K562 (cell line): ENCODE data around the gene PRPSAP2. TPM values are rescaled to one million over a fixed set of nuclear protein-coding genes. Genes with fewer than 3 reads are reported as not detected.
A peak's percentile ranks its signal among the peaks of the same experiment; 100 is the strongest.

ENCODE experiments used
- ELF4 ChIP-seq: fragments of 450-650 bp; formaldehyde crosslinking; IDR thresholded peaks from 2 replicates; pipeline ENCODE4 v1.4.0; 2022; ENCODE audit warnings: missing genetic modification characterization
- MEF2A ChIP-seq: IDR thresholded peaks from 2 replicates; pipeline ENCODE4 v1.6.1; 2011; ENCODE audit warnings: low read depth, mild to moderate bottlenecking, low read length, moderate library complexity; ENCODE audit not compliant: control insufficient read depth
- POLR2G ChIP-seq: fragments of 200-400 bp; formaldehyde crosslinking; IDR thresholded peaks from 2 replicates; pipeline ENCODE4 v1.6.1; 2017; ENCODE audit warnings: low read depth, mild to moderate bottlenecking, antibody characterized with exemption, low read length, moderate library complexity
- PRPF4 ChIP-seq: fragments of 200-400 bp; formaldehyde crosslinking; IDR thresholded peaks from one replicate; pipeline ENCODE4 v1.6.1; 2017; ENCODE audit warnings: low read length, low read depth, mild to moderate bottlenecking; ENCODE audit not compliant: insufficient read depth, poor library complexity, severe bottlenecking
- RBFOX2 ChIP-seq: fragments of 200-400 bp; formaldehyde crosslinking; IDR thresholded peaks from 2 replicates; pipeline ENCODE4 v1.6.1; 2017; ENCODE audit warnings: low read depth, mild to moderate bottlenecking, low read length, moderate library complexity
- RCOR1 ChIP-seq, 2 experiments: IDR thresholded peaks; 2 replicates each; pipeline ENCODE4 v1.6.1; 2012; ENCODE audit warnings: low read depth in 2 of 2, low read length in 2 of 2, borderline replicate concordance in 1 of 2, improper control_type of control experiment in 1 of 2
- SMC3 ChIP-seq: conservative IDR thresholded peaks from 2 replicates; pipeline ENCODE4 v1.6.1; 2011; ENCODE audit warnings: low read depth, low read length, improper control_type of control experiment; ENCODE audit not compliant: insufficient read depth
- SNIP1 ChIP-seq: fragments of 450-650 bp; IDR thresholded peaks from 2 replicates; pipeline ENCODE4 v1.7.1; 2017; ENCODE audit warnings: low read depth, mild to moderate bottlenecking
- SOX6 ChIP-seq: fragments of 450-650 bp; IDR thresholded peaks from 2 replicates; pipeline ENCODE4 v1.6.1; 2014; ENCODE audit warnings: mild to moderate bottlenecking
- ZNF124 ChIP-seq: sonication (generic); formaldehyde crosslinking; IDR thresholded peaks from 2 replicates; pipeline ENCODE4 v1.8.1; 2022; ENCODE audit warnings: missing genetic modification reagents
- polyA plus RNA-seq, 8 experiments: library from polyadenylated mRNA; depleted of rRNA in 4 of 8; stranded (reverse) in 5 of 8; unstranded in 3 of 8; fragments of >200 nt; fragmentation: Nextera tagmentation in 2 of 8; fragmentation: Illumina TruSeq in 1 of 8; extraction: Ambion mirVana in 2 of 8; extraction: Trizol in 1 of 8; gene quantifications; 2 replicates each; pipeline versions ENCODE4 v1.2.1 to v1.2.3, GENCODE V29; 2011 to 2014; ENCODE audit warnings: inconsistent platforms in 1 of 8, missing spikeins in 1 of 8
- total RNA-seq, 7 experiments: library from RNA; depleted of rRNA in 6 of 7; stranded (reverse); fragments of >200 nt in 6 of 7; fragmentation: Illumina TruSeq in 2 of 7; extraction: Trizol in 2 of 7; gene quantifications; 2 replicates each; pipeline versions ENCODE4 v1.2.1 to v1.2.3, GENCODE V29; 2011 to 2021; ENCODE audit warnings: low replicate concordance in 1 of 7
- TF ChIP-seq, protein P1 (sequence below): sonication (generic); formaldehyde crosslinking; IDR thresholded peaks from 2 replicates; pipeline ENCODE4 v1.8.0; 2022; ENCODE audit warnings: mild to moderate bottlenecking, missing genetic modification reagents
- TF ChIP-seq, protein P2 (sequence below): fragments of 450-650 bp; formaldehyde crosslinking; IDR thresholded peaks from 2 replicates; pipeline ENCODE4 v1.4.0; 2022; ENCODE audit warnings: missing genetic modification characterization
- TF ChIP-seq, protein P3 (sequence below): fragments of 150-350 bp; IDR thresholded peaks from 2 replicates; pipeline ENCODE4 v1.6.1; 2014; ENCODE audit warnings: low read depth, mild to moderate bottlenecking, low read length, borderline replicate concordance
- TF ChIP-seq, protein P4 (sequence below), 2 experiments: IDR thresholded peaks; 2 replicates each; pipeline ENCODE4 v1.6.1; 2011; ENCODE audit warnings: borderline replicate concordance in 1 of 2, control low read depth in 1 of 2, low read depth in 1 of 2, low read length in 1 of 2, mild to moderate bottlenecking in 1 of 2, mixed read lengths in 1 of 2, moderate library complexity in 1 of 2; ENCODE audit not compliant: insufficient read depth in 1 of 2, insufficient read length in 1 of 2, poor library complexity in 1 of 2, severe bottlenecking in 1 of 2; ENCODE audit errors: extremely low read depth in 1 of 2
- TF ChIP-seq, protein P5 (sequence below): fragments of 450-650 bp; IDR thresholded peaks from 2 replicates; pipeline ENCODE4 v1.7.1; 2018; ENCODE audit warnings: mild to moderate bottlenecking, low read depth; ENCODE audit not compliant: partially characterized antibody

Gene PRPSAP2
- total and polyA plus RNA-seq, 9 of the 15 experiments (the other 6 are each of a cell fraction or from before 2014, with no cell fraction given), result 15.5 to 56.7 (median 35.7) TPM

DNA sequence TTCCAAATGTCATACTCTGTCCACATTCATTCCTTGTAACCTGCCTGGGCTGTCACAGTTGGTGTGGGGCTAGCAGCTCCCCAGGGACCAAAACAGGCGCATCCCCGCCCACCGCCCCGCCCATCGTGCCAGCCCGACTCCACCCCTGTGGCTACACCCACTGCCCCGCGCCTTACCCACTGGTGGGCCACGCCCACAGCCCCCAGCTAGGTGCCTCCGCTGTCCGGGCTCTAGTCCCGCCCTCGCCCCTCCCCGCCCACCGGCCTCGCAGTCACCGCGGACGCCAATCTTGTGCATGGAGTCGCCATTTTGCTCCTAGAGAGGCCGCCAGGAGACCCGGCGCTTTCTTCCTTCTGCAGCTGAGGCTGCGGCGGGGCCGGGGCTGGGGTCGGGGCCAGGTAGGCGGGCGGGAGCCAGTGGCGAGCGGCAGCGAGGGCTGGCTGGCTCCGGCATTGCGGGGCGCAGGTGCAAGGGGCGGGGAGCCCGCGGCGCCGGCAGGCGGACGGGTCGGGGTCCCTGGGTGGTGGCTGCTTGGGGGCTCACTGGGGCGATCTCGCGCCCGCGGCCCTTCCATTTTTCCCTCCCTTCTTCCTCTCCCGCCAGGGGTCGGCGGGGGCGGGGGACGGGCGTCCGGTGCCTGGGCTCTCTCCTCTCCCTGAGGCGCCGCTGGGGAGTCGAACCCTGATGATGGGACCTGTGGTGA, at the start of gene PRPSAP2 (continued):
- TF ChIP-seq RBFOX2 (peak; percentile 81), ELF4 (CRISPR knock-in tag) (no peak), SOX6 (no peak), SMC3 (no peak), SNIP1 (no peak), RCOR1 (IDR thresholded peaks at IDR 0.05; ENCODE audit: borderline replicate concordance in 1 of 2, low read depth in 2 of 2, low read length in 2 of 2) (no peak), ZNF124 (no peak), POLR2G (peak; percentile 86), PRPF4 (no peak), MEF2A (no peak)
- TF ChIP-seq, protein P1, sequence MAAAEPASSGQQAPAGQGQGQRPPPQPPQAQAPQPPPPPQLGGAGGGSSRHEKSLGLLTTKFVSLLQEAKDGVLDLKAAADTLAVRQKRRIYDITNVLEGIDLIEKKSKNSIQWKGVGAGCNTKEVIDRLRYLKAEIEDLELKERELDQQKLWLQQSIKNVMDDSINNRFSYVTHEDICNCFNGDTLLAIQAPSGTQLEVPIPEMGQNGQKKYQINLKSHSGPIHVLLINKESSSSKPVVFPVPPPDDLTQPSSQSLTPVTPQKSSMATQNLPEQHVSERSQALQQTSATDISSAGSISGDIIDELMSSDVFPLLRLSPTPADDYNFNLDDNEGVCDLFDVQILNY (CRISPR knock-in tag), result no peak
- TF ChIP-seq, protein P2, sequence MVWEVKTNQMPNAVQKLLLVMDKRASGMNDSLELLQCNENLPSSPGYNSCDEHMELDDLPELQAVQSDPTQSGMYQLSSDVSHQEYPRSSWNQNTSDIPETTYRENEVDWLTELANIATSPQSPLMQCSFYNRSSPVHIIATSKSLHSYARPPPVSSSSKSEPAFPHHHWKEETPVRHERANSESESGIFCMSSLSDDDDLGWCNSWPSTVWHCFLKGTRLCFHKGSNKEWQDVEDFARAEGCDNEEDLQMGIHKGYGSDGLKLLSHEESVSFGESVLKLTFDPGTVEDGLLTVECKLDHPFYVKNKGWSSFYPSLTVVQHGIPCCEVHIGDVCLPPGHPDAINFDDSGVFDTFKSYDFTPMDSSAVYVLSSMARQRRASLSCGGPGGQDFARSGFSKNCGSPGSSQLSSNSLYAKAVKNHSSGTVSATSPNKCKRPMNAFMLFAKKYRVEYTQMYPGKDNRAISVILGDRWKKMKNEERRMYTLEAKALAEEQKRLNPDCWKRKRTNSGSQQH (CRISPR knock-in tag), result no peak
- TF ChIP-seq, protein P3, sequence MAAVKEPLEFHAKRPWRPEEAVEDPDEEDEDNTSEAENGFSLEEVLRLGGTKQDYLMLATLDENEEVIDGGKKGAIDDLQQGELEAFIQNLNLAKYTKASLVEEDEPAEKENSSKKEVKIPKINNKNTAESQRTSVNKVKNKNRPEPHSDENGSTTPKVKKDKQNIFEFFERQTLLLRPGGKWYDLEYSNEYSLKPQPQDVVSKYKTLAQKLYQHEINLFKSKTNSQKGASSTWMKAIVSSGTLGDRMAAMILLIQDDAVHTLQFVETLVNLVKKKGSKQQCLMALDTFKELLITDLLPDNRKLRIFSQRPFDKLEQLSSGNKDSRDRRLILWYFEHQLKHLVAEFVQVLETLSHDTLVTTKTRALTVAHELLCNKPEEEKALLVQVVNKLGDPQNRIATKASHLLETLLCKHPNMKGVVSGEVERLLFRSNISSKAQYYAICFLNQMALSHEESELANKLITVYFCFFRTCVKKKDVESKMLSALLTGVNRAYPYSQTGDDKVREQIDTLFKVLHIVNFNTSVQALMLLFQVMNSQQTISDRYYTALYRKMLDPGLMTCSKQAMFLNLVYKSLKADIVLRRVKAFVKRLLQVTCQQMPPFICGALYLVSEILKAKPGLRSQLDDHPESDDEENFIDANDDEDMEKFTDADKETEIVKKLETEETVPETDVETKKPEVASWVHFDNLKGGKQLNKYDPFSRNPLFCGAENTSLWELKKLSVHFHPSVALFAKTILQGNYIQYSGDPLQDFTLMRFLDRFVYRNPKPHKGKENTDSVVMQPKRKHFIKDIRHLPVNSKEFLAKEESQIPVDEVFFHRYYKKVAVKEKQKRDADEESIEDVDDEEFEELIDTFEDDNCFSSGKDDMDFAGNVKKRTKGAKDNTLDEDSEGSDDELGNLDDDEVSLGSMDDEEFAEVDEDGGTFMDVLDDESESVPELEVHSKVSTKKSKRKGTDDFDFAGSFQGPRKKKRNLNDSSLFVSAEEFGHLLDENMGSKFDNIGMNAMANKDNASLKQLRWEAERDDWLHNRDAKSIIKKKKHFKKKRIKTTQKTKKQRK, result no peak
- TF ChIP-seq, protein P4, sequence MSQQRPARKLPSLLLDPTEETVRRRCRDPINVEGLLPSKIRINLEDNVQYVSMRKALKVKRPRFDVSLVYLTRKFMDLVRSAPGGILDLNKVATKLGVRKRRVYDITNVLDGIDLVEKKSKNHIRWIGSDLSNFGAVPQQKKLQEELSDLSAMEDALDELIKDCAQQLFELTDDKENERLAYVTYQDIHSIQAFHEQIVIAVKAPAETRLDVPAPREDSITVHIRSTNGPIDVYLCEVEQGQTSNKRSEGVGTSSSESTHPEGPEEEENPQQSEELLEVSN (IDR thresholded peaks at IDR 0.05; ENCODE audit: borderline replicate concordance in 1 of 2, extremely low read depth in 1 of 2, insufficient read depth in 1 of 2, insufficient read length in 1 of 2, low read depth in 1 of 2, low read length in 1 of 2, poor library complexity in 1 of 2, severe bottlenecking in 1 of 2), result no peak
- TF ChIP-seq, protein P5, sequence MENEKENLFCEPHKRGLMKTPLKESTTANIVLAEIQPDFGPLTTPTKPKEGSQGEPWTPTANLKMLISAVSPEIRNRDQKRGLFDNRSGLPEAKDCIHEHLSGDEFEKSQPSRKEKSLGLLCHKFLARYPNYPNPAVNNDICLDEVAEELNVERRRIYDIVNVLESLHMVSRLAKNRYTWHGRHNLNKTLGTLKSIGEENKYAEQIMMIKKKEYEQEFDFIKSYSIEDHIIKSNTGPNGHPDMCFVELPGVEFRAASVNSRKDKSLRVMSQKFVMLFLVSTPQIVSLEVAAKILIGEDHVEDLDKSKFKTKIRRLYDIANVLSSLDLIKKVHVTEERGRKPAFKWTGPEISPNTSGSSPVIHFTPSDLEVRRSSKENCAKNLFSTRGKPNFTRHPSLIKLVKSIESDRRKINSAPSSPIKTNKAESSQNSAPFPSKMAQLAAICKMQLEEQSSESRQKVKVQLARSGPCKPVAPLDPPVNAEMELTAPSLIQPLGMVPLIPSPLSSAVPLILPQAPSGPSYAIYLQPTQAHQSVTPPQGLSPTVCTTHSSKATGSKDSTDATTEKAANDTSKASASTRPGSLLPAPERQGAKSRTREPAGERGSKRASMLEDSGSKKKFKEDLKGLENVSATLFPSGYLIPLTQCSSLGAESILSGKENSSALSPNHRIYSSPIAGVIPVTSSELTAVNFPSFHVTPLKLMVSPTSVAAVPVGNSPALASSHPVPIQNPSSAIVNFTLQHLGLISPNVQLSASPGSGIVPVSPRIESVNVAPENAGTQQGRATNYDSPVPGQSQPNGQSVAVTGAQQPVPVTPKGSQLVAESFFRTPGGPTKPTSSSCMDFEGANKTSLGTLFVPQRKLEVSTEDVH, result no peak
